ENCODE measurements around the gene SLC7A6OS. TPM values are rescaled to one million over a fixed set of nuclear protein-coding genes. Genes with fewer than 3 reads are reported as not detected.
"Not testable (repeated sequence)": the region's sequence is repeated elsewhere in the genome, so short reads cannot be mapped to it uniquely, and the experiment has no call there.

SLC7A6OS gene
- total RNA-seq, 2 experiments from 2014 or later, result 25.9 to 28.6 TPM

DNA sequence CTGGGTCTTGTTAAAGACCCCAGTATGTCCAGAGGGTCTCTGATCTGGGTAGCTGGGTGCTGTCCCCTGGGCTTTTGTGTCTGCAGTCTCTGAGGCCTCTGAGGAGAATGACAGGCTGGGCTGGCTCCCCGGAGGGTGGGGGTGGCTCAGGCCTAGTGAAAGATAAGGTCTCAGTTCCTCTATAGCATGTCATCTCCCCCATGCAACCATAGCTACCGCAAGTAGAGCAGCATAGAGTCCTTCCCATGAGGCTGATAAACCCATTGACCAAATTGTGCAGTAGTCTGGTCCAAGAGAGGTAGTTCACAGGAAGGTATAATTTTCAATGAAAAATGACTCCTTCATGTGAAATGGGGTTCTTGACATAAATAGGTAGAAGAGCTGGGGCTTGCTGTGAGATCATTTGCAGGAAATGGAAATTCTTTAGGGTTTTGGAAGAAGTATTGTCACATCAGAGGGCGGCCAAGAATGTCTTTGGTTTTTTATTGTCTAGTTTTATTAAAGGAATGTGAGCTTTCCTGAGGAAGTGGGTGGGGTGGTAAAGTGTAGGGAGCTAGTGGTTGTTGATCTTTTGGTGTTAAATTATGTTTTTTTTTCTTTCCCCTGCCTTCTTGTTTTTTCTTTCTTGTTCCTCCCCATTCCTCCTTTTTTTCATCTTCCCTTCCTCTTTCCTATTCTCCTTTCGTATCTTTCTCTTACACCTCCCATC is 21.0 kb downstream of the SLC7A6OS start:
- Mint-ChIP-seq H3K4me1 (peaks cover 87% of the 10 kb centered on the region), H3K36me3 (ENCODE audit: low read depth) (peaks cover 70% of the 10 kb centered on the region), H3K4me3 (peak overlapping the region; percentile 0), H3K27me3 (no peaks in the 10 kb centered on the region), H3K9me3 (no peaks in the 10 kb centered on the region), H3K27ac (peak overlapping the region; percentile 83)
- ChIA-PET CTCF (interaction anchor here (0.9 to 8.9 kb wide), 9 partner anchors 9 to 39 kb away, joined by 3 to 54 read pairs (median 7); partner anchors contain the start of gene SLC7A6), POLR2A (interaction anchor here (0.6 to 0.8 kb wide), 3 partner anchors 14 to 385 kb away, joined by 3 read pairs; no protein-coding TSS in a partner anchor)
- peak; percentile 56 for DNase-seq

DNA sequence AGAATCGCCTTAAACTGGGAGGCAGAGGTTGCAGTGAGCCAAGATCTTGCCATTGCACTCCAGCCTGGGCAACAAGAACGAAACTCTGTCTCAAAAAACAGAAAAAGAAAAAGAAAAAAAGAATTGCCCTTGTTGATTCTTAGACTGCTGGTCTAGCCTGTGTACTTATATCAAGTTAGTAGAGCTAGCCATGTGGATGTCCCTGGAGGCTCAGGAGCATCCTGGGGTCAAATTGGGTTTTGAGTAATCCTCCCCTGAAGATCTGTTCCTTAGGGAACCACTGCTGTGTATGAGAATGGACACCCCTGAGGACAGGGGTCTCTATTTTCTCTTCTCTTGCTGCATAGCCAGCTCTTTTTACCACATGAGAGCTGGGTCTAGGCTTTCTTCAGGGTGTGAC is 21.5 kb downstream of the SLC7A6OS start:
- ChIA-PET POLR2A (interaction anchor here (0.7 to 0.8 kb wide), 2 partner anchors 13 to 14 kb away, joined by 3 read pairs; no protein-coding TSS in a partner anchor), CTCF (interaction anchor here (0.9 to 8.9 kb wide), 8 partner anchors 9 to 39 kb away, joined by 3 to 54 read pairs (median 8); partner anchors contain the start of gene SLC7A6)
- H3K4me3 Mint-ChIP-seq, result peak overlapping the region; percentile 0

DNA sequence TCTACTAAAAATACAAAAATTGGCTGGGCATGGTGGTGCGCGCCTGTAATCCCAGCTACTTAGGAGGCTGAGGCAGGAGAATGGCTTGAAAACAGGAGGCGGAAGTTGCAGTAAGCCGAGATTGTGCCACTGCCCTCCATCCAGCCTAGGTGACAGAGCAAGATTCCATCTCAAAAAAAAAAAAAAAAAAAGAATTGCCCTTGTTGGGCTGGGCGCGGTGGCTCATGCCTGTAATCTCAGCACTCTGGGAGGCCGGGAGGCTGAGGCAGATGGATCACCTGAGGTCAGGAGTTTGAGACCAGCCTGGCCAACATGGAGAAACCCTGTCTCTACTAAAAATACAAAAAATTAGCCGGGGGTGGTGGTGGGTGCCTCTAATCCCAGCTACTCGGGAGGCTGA is 21.9 kb downstream of the SLC7A6OS start:
- not testable (repeated sequence) for H3K27me3 Mint-ChIP-seq, DNase-seq, H3K4me3 Mint-ChIP-seq, H3K9me3 Mint-ChIP-seq
- CTCF ChIA-PET, result interaction anchor here (1.2 to 8.9 kb wide), 10 partner anchors 10 to 198 kb away, joined by 3 to 54 read pairs (median 7); partner anchors contain the start of genes PRMT7, SLC7A6 and SLC7A6OS
- POLR2A ChIA-PET, result interaction anchor here (0.7 kb wide), 1 partner anchor 14 kb away, joined by 3 read pairs; no protein-coding TSS in a partner anchor
- peak overlapping the region; percentile 83 for H3K27ac Mint-ChIP-seq
- peaks cover 93% of the 10 kb centered on the region for H3K4me1 Mint-ChIP-seq
- peaks cover 67% of the 10 kb centered on the region for H3K36me3 Mint-ChIP-seq (ENCODE audit: low read depth)

More for the DNA sequence above, 21.5 kb downstream of the SLC7A6OS start:
- no peaks in the 10 kb centered on the region for H3K9me3 Mint-ChIP-seq
- no peaks in the 10 kb centered on the region for H3K27me3 Mint-ChIP-seq
- peaks cover 90% of the 10 kb centered on the region for H3K4me1 Mint-ChIP-seq
- peaks cover 68% of the 10 kb centered on the region for H3K36me3 Mint-ChIP-seq (ENCODE audit: low read depth)
- H3K27ac Mint-ChIP-seq, result peak overlapping the region; percentile 83
- no peak for DNase-seq

DNA sequence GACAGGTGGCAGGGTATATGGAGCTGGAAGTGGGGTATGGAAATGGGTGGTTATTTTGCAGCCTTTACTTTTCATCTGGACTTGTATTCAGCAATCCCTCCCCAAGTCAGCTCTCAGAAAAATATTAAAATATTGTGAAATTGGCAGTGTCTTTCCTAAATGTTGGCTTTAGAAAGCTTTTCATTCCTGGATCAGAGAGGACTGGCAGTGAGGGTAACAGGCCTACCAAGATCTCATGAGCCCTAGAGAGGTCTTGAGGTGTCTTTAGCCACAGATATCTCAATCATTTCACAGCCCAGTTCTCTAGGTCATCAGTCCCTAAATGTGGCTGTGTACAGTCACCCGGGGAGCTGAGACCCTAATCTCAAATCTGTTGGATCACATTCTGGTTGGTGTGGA is 22.5 kb downstream of the SLC7A6OS start:
- peaks cover 68% of the 10 kb centered on the region for H3K36me3 Mint-ChIP-seq (ENCODE audit: low read depth)
- no peaks in the 10 kb centered on the region for H3K27me3 Mint-ChIP-seq
- H3K9me3 Mint-ChIP-seq, result no peaks in the 10 kb centered on the region
- no peak for DNase-seq
- H3K4me3 Mint-ChIP-seq, result peak overlapping the region; percentile 72
- H3K27ac Mint-ChIP-seq, result peak overlapping the region; percentile 83
- peaks cover 94% of the 10 kb centered on the region for H3K4me1 Mint-ChIP-seq
- CTCF ChIA-PET, result interaction anchor here (1.1 to 8.9 kb wide), 9 partner anchors 10 to 197 kb away, joined by 3 to 54 read pairs (median 6); partner anchors contain the start of genes PRMT7, SLC7A6 and SLC7A6OS
- POLR2A ChIA-PET, result no interaction called here

DNA sequence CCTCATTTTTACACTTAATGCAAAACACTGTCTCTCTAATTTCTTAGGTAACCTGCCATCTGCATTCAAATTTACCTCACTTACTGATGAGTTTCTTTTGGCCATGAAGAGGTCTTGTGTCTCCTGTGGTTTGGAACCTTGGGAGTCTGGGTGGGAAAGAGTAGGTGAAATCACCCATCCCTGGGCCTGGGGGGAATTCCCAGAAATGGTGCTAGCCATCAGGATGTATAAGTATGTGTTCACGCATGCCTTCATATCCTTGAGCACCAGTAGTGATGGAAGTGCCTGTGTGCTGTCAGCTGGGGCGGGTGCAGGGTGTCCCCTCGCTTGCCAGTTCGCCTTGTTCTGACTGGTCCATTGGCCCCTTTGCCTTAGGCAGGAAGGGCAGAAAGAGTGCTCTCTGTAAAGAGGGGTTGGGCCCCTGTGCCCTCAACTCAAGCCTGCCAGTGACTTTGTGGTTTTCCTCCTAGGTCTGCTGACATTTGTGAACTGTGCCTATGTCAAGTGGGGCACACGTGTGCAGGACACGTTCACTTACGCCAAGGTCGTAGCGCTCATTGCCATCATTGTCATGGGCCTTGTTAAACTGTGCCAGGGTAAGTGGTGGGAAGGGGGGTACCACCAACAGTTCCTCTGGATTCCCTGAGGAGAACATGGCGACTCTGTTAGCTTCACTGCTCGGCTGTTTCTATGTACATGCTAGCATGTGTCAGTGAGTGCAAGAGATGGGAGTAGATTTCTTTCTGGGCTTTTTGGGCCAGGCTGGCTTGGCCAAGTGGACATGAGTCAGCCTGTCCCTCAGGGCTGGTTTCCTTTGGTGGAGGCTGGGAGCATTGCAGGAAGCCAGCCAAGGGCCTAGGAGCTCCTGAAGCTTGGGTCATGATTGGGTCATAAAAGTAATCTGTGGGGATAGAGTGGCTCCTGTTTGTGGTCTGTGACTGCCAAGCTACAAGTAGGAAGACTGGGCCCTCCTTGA is 23.2 kb downstream of the SLC7A6OS start:
- POLR2A ChIA-PET, result no interaction called here
- H3K27ac Mint-ChIP-seq, result peak overlapping the region; percentile 83
- H3K9me3 Mint-ChIP-seq, result no peaks in the 10 kb centered on the region
- H3K4me1 Mint-ChIP-seq, result peaks cover 97% of the 10 kb centered on the region
- no peaks in the 10 kb centered on the region for H3K27me3 Mint-ChIP-seq
- H3K36me3 Mint-ChIP-seq (ENCODE audit: low read depth), result peaks cover 70% of the 10 kb centered on the region
- H3K4me3 Mint-ChIP-seq, result peak overlapping the region; percentile 72
- peak; percentile 65 for DNase-seq
- CTCF ChIA-PET, result interaction anchor here (1.1 to 8.9 kb wide), 8 partner anchors 9 to 196 kb away, joined by 3 to 54 read pairs (median 6); partner anchors contain the start of genes PRMT7, SLC7A6 and SLC7A6OS

DNA sequence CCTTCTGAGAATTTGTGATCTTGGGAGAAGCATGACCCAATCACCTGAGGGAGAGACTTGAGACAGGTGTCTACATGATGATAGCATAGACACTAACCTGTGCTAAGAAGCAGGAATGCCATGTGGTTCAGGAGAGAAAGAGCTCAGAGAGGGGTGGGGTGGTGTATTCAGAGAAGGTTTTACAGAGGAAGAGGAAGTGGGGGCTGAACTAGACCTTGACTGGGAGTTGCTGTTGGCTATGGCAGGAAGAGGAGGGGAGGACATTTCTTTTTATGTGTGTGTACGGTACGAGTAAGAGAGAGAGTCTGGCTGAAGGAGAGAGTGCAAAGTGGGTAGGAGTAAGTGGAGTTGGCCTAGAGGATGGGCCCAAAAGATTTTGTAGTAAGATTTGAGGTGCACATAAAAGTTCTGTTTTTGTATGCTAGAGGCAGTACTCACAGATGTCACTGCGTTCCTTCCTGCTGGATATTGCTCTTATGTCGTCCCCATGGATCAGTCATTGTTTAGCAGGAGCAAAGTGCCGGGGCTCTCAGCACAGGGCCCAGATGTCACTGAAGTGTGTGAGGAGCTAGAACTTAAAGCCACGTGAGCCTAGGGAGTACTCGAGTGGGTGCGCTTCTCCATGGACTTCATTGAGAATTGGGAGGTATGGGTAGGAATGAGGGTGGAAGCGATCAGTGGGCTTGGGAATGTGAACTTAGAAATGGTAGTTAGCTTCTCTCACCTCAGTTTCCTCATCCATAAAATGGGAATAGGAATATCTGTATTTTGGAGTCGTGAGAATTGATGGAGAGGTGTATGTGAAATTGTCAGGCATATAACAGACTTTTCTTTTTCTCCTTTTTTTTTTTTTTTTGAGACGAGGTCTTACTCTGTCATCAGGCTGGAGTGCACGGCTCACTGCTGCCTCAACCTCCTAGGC is 24.3 kb downstream of the SLC7A6OS start:
- H3K36me3 Mint-ChIP-seq (ENCODE audit: low read depth), result peaks cover 72% of the 10 kb centered on the region

DNA sequence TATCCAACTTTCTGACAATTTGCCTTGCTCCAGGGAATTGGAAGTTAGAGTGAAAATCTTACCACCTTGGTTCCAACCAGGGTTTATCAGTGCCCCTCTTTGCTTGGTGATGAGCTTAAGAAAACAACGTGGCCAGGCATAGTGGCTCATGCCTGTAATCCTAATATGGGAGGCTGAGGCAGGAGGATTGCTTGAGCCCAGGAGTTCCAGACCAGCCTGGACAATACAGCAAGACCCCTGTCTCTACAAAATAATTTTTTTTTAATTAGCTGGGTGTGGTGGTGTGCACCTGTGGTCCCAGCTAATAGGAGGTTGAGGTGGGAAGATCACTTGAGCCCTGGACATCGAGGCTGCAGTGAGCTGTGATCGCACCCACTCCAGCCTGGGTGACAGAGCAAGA is 25.1 kb downstream of the SLC7A6OS start:
- Mint-ChIP-seq H3K27ac (peak overlapping the region; percentile 83), H3K9me3 (no peaks in the 10 kb centered on the region), H3K4me1 (peaks cover 98% of the 10 kb centered on the region), H3K36me3 (ENCODE audit: low read depth) (peaks cover 72% of the 10 kb centered on the region), H3K4me3 (peak overlapping the region; percentile 72), H3K27me3 (no peaks in the 10 kb centered on the region)
- CTCF ChIA-PET, result interaction anchor here (1.7 to 8.9 kb wide), 7 partner anchors 9 to 25 kb away, joined by 4 to 54 read pairs (median 15); partner anchors contain the start of genes PRMT7, SLC7A6 and SLC7A6OS
- POLR2A ChIA-PET, result interaction anchor here (0.7 kb wide), 1 partner anchor 25 kb away, joined by 3 read pairs; the partner anchor contains the start of genes PRMT7 and SLC7A6OS
- DNase-seq, result no peak

More for the DNA sequence above, 24.3 kb downstream of the SLC7A6OS start:
- ChIA-PET CTCF (interaction anchor here (0.6 to 8.9 kb wide), 7 partner anchors 9 to 25 kb away, joined by 3 to 54 read pairs (median 8); partner anchors contain the start of genes PRMT7, SLC7A6 and SLC7A6OS), POLR2A (interaction anchor here (0.7 kb wide), 1 partner anchor 25 kb away, joined by 3 read pairs; the partner anchor contains the start of genes PRMT7 and SLC7A6OS)
- H3K27me3 Mint-ChIP-seq, result no peaks in the 10 kb centered on the region
- H3K4me3 Mint-ChIP-seq, result peak overlapping the region; percentile 72
- peak overlapping the region; percentile 83 for H3K27ac Mint-ChIP-seq
- H3K4me1 Mint-ChIP-seq, result peaks cover 98% of the 10 kb centered on the region
- peak; percentile 67 for DNase-seq
- H3K9me3 Mint-ChIP-seq, result no peaks in the 10 kb centered on the region

DNA sequence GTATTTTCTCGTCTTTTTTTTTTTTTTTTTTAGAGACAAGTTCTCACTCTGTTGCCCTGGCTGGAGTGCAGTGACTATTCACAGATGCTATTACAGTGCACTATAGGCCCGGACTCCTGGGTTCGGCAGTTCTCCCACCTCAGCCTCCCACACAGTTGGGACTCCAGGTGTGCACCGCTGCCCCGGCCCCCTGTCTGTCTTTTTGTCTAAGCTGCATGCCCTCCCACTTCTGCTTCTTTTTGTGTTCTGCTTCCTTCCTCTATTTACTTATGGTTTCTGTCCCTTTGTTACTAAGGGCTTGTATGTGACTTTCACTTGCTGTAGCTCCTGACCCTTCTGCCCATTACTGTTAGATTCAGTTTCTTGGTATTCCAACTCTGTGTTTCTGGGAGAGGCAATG is 25.9 kb downstream of the SLC7A6OS start:
- H3K27ac Mint-ChIP-seq, result peak overlapping the region; percentile 83
- no peak for DNase-seq
- ChIA-PET POLR2A (no interaction called here), CTCF (interaction anchor here (0.6 to 8.9 kb wide), 8 partner anchors 10 to 220 kb away, joined by 3 to 54 read pairs (median 12); partner anchors contain the start of gene SLC7A6)
- H3K27me3 Mint-ChIP-seq, result no peaks in the 10 kb centered on the region
- H3K4me1 Mint-ChIP-seq, result peaks cover 95% of the 10 kb centered on the region
- H3K4me3 Mint-ChIP-seq, result peak overlapping the region; percentile 72
- peaks cover 72% of the 10 kb centered on the region for H3K36me3 Mint-ChIP-seq (ENCODE audit: low read depth)
- H3K9me3 Mint-ChIP-seq, result no peaks in the 10 kb centered on the region

DNA sequence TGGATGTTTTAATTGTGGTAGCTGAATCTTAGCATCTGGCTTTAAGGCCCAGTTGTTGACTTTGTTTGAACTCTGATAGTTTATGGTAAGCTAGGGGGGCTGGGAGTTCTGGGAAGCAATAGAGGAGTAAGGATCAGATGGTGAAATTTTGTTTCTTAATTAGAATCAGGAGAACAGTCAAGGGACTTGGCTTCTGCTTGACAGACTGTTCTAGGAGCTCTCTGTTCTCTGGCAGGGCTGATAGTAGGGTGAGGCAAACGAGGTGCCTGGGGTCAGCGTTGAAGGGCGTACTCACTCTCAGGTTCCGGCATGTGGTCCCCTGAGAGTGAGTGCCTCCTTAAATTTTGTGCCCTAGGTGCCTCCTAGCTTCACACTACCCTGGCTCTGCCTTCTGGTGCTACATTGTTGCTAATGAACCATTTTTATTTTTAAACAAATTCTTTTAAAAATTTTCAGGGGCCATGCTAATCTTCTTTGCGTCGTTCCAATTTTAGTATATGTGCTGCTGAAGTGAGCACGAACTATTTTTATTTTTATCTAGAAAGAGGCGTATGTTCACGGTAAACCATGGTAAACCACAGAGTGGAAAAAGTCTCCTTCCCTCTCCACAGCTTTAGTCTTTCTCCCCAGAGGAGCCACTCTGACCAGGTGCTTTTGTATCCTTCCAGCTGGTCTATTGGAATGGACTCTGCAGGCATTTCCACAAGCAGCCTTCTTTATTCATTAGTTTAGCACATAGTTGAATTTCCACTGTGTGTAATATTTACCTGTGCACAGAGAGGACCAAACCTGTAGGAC is 26.7 kb downstream of the SLC7A6OS start:
- ChIA-PET CTCF (interaction anchor here (0.6 to 8.9 kb wide), 10 partner anchors 8 to 221 kb away, joined by 3 to 54 read pairs (median 7); partner anchors contain the start of gene SLC7A6), POLR2A (interaction anchor here (0.6 kb wide), 1 partner anchor 50 kb away, joined by 3 read pairs; no protein-coding TSS in a partner anchor)
- peak overlapping the region; percentile 83 for H3K27ac Mint-ChIP-seq
- H3K4me1 Mint-ChIP-seq, result peaks cover 94% of the 10 kb centered on the region
- no peaks in the 10 kb centered on the region for H3K27me3 Mint-ChIP-seq
- H3K4me3 Mint-ChIP-seq, result peak overlapping the region; percentile 72
- peaks cover 72% of the 10 kb centered on the region for H3K36me3 Mint-ChIP-seq (ENCODE audit: low read depth)
- H3K9me3 Mint-ChIP-seq, result no peaks in the 10 kb centered on the region
- peak; percentile 22 for DNase-seq

DNA sequence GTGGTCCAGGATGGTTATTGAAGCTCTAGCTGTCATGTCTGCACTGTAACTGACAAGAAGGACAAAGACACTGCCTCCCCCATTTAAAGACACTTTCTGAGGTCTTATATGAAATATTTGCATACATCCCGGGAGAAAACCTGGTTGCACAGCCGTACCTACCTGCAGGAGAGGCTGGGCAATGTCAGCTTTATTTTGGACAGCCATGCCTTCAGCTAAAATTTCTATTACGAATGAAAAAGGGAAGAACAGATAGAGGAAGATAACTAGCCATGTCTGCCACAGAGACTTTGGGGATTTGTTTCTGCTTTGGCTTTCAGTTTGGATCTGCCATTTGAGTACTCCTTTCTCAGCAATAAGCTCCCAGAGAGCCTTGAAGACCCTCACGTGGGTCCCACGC is 27.4 kb downstream of the SLC7A6OS start:
- Mint-ChIP-seq H3K9me3 (no peaks in the 10 kb centered on the region), H3K36me3 (ENCODE audit: low read depth) (peaks cover 71% of the 10 kb centered on the region)

More for the DNA sequence above, 27.4 kb downstream of the SLC7A6OS start:
- Mint-ChIP-seq H3K27ac (peak overlapping the region; percentile 83), H3K4me1 (peaks cover 89% of the 10 kb centered on the region), H3K27me3 (no peaks in the 10 kb centered on the region), H3K4me3 (peak overlapping the region; percentile 72)
- CTCF ChIA-PET, result interaction anchor here (1.0 to 8.9 kb wide), 9 partner anchors 9 to 85 kb away, joined by 3 to 54 read pairs (median 8); partner anchors contain the start of gene SLC7A6
- POLR2A ChIA-PET, result no interaction called here
- no peak for DNase-seq

Data from activated CD4-positive, alpha-beta T cell treated with anti-CD3 and anti-CD28 coated beads, Interleukin-2, amount 10 ng/mL, durations not matched to agents 7 days and 5 days (primary cell).